Muscle of leg (tissue), 11 donors: ENCODE data around the gene IL1RAPL2. TPM values are rescaled to one million over a fixed set of nuclear protein-coding genes. Genes with fewer than 3 reads are reported as not detected.
"Not testable (repeated sequence)": the region's sequence is repeated elsewhere in the genome, so short reads cannot be mapped to it uniquely, and the experiment has no call there.

Experiments used
- DNase-seq: peaks from one replicate; pipeline ENCODE4 v3.0.0; 2013
- H3K27ac ChIP-seq: one replicate; pipeline ENCODE4 v1.5.1; 2013; ENCODE audit warnings: mild to moderate bottlenecking, low read length, control low read depth
- H3K27me3 ChIP-seq: one replicate; pipeline ENCODE4 v1.6.1; 2013; ENCODE audit warnings: low read length; ENCODE audit not compliant: control insufficient read depth, insufficient read depth
- H3K36me3 ChIP-seq: one replicate; pipeline ENCODE4 v1.6.1; 2013; ENCODE audit warnings: low read length; ENCODE audit not compliant: control insufficient read depth, insufficient read depth
- H3K4me1 ChIP-seq: one replicate; pipeline ENCODE4 v1.6.1; 2013; ENCODE audit warnings: low read length; ENCODE audit not compliant: control insufficient read depth, insufficient read depth
- H3K4me3 ChIP-seq: one replicate; pipeline ENCODE4 v1.5.1; 2013; ENCODE audit warnings: low read length, control low read depth
- H3K9me3 ChIP-seq: replicated peaks from 2 replicates; pipeline ENCODE4 v1.6.1; 2013; ENCODE audit warnings: low read depth, low read length; ENCODE audit not compliant: control insufficient read depth
- WGBS: methylation state at CpG from one replicate; pipeline ENCODE4 v1.1.5; 2013; ENCODE audit warnings: missing lambda C conversion rate; ENCODE audit not compliant: insufficient coverage; 5-methylcytosine and 5-hydroxymethylcytosine counted together
- polyA plus RNA-seq, 8 donors: library from polyadenylated mRNA; unstranded; fragments of 120-200 nt; gene quantifications; one replicate each; pipeline versions ENCODE4 v1.2.1 to v1.2.3, GENCODE V29; 2013; ENCODE audit warnings: inconsistent platforms in 1 of 8, low replicate concordance in 1 of 8; ENCODE audit not compliant: insufficient read length in 8 of 8, insufficient read depth in 1 of 8
- total RNA-seq: library from RNA; stranded (reverse); fragments of 120-200 nt; gene quantifications from one replicate; pipeline ENCODE4 v1.2.4, GENCODE V29; 2013

Gene IL1RAPL2
- total and polyA plus RNA-seq, 9 donors = 1.7 to 3.9 (median 3.0) TPM

GRCh38 chrX:105646592-105647372, 1080.8 kb downstream of the IL1RAPL2 start:
- WGBS = 83% methylated on average over 15 of the region's 17 CpGs
- H3K36me3 ChIP-seq = no peaks in the 10 kb centered on the region
- peaks cover 5% of the 10 kb centered on the region for H3K27me3 ChIP-seq
- H3K9me3 ChIP-seq = no peaks in the 10 kb centered on the region
- peak; percentile 65 for DNase-seq
- H3K27ac ChIP-seq = peak overlapping the region; percentile 62
- no peak overlapping the region for H3K4me3 ChIP-seq
- H3K4me1 ChIP-seq = peaks cover 4% of the 10 kb centered on the region

GRCh38 chrX:105647749-105648148, 1081.8 kb downstream of the IL1RAPL2 start:
- H3K36me3 ChIP-seq = no peaks in the 10 kb centered on the region
- DNase-seq = no peak
- H3K27ac ChIP-seq = no peak overlapping the region
- H3K4me3 ChIP-seq = no peak overlapping the region
- H3K9me3 ChIP-seq = no peaks in the 10 kb centered on the region
- peaks cover 3% of the 10 kb centered on the region for H3K27me3 ChIP-seq
- H3K4me1 ChIP-seq = peaks cover 4% of the 10 kb centered on the region
- 29% methylated on average over 1 of the region's 2 CpGs for WGBS

- H3K36me3 ChIP-seq = no peaks in the 10 kb centered on the region
- no peak for DNase-seq
- H3K9me3 ChIP-seq = no peaks in the 10 kb centered on the region
- no peak overlapping the region for H3K4me3 ChIP-seq
- 50% methylated on average over 1 of the region's 1 CpG for WGBS
- H3K27me3 ChIP-seq = peaks cover under 1% of the 10 kb centered on the region
- H3K4me1 ChIP-seq = peaks cover 4% of the 10 kb centered on the region
- no peak overlapping the region for H3K27ac ChIP-seq
These were observed 1082.7 kb downstream of the IL1RAPL2 start for GRCh38 chrX:105648732-105649131.

- WGBS = no CpG with 5 or more reads among the region's 1 CpG
- Histone ChIP-seq H3K4me3 (no peak overlapping the region), H3K27me3 (no peaks in the 10 kb centered on the region), H3K4me1 (peaks cover 4% of the 10 kb centered on the region), H3K27ac (peak overlapping the region; percentile 78), H3K36me3 (no peaks in the 10 kb centered on the region), H3K9me3 (no peaks in the 10 kb centered on the region)
- DNase-seq = no peak
These were observed 1084.6 kb downstream of the IL1RAPL2 start for GRCh38 chrX:105650577-105650976.

- Histone ChIP-seq H3K4me1 (peaks cover 4% of the 10 kb centered on the region), H3K36me3 (no peaks in the 10 kb centered on the region), H3K27me3 (no peaks in the 10 kb centered on the region), H3K4me3 (no peak overlapping the region), H3K27ac (peak overlapping the region; percentile 78), H3K9me3 (no peaks in the 10 kb centered on the region)
- peak; percentile 97 for DNase-seq
- WGBS = no CpG with 5 or more reads among the region's 2 CpGs
These were observed 1085.0 kb downstream of the IL1RAPL2 start for GRCh38 chrX:105650986-105651385.

GRCh38 chrX:105653891-105654290, 1087.9 kb downstream of the IL1RAPL2 start:
- Histone ChIP-seq H3K36me3 (no peaks in the 10 kb centered on the region), H3K4me1 (no peaks in the 10 kb centered on the region), H3K9me3 (no peaks in the 10 kb centered on the region), H3K4me3 (no peak overlapping the region), H3K27me3 (no peaks in the 10 kb centered on the region), H3K27ac (no peak overlapping the region)
- no CpG with 5 or more reads among the region's 2 CpGs for WGBS
- DNase-seq = no peak

- H3K4me1 ChIP-seq = no peaks in the 10 kb centered on the region
- no peaks in the 10 kb centered on the region for H3K9me3 ChIP-seq
- H3K27ac ChIP-seq = no peak overlapping the region
- H3K4me3 ChIP-seq = no peak overlapping the region
- no CpG with 5 or more reads among the region's 2 CpGs for WGBS
- no peaks in the 10 kb centered on the region for H3K27me3 ChIP-seq
- DNase-seq = no peak
- H3K36me3 ChIP-seq = no peaks in the 10 kb centered on the region
These were observed 1092.1 kb downstream of the IL1RAPL2 start for GRCh38 chrX:105658136-105658535.

- WGBS = 90% methylated on average over 2 of the region's 2 CpGs
- H3K9me3 ChIP-seq = no peaks in the 10 kb centered on the region
- DNase-seq = no peak
These were observed 1096.2 kb downstream of the IL1RAPL2 start for GRCh38 chrX:105662248-105662647.

GRCh38 chrX:105664243-105664642, 1098.2 kb downstream of the IL1RAPL2 start:
- no peaks in the 10 kb centered on the region for H3K9me3 ChIP-seq
- no peaks in the 10 kb centered on the region for H3K36me3 ChIP-seq
- WGBS = 54% methylated on average over 2 of the region's 2 CpGs
- no peak for DNase-seq
- no peak overlapping the region for H3K4me3 ChIP-seq
- no peaks in the 10 kb centered on the region for H3K27me3 ChIP-seq
- no peaks in the 10 kb centered on the region for H3K4me1 ChIP-seq
- no peak overlapping the region for H3K27ac ChIP-seq

More at GRCh38 chrX:105662248-105662647, 1096.2 kb downstream of the IL1RAPL2 start:
- Histone ChIP-seq H3K36me3 (no peaks in the 10 kb centered on the region), H3K27me3 (no peaks in the 10 kb centered on the region), H3K4me3 (no peak overlapping the region), H3K4me1 (no peaks in the 10 kb centered on the region), H3K27ac (no peak overlapping the region)

GRCh38 chrX:105684288-105684687, 1118.3 kb downstream of the IL1RAPL2 start:
- not testable (repeated sequence) for H3K4me1 ChIP-seq, H3K36me3 ChIP-seq
- 77% methylated on average over 5 of the region's 7 CpGs for WGBS

More at GRCh38 chrX:105684288-105684687, 1118.3 kb downstream of the IL1RAPL2 start:
- H3K27ac ChIP-seq, DNase-seq, H3K9me3 ChIP-seq, H3K27me3 ChIP-seq, H3K4me3 ChIP-seq: not testable (repeated sequence)
